Measurements from ENCODE around the gene PI4KA.

PI4KA gene

GRCh38 chr22:20786048-20786447 is 72.6 kb downstream of the PI4KA start:
- TF ChIP-seq CTCF (IDR thresholded peaks at IDR 0.05) = no peak
- TF ChIP-seq ZFX (IDR thresholded peaks at IDR 0.05; ENCODE audit: borderline replicate concordance) = no peak
- H3K27ac ChIP-seq = no peak overlapping the region

- no peak overlapping the region for H3K27ac ChIP-seq
- TF ChIP-seq ZFX (IDR thresholded peaks at IDR 0.05; ENCODE audit: borderline replicate concordance) (no peak), CTCF (IDR thresholded peaks at IDR 0.05) (no peak)
Observed at GRCh38 chr22:20785415-20785814, 73.2 kb downstream of the PI4KA start.

GRCh38 chr22:20783844-20784723 is 74.5 kb downstream of the PI4KA start:
- H3K27ac ChIP-seq = no peak overlapping the region
- TF ChIP-seq ZFX (IDR thresholded peaks at IDR 0.05; ENCODE audit: borderline replicate concordance) (no peak), CTCF (IDR thresholded peaks at IDR 0.05) (peak; percentile 88)

GRCh38 chr22:20783300-20783673 is 75.3 kb downstream of the PI4KA start:
- H3K27ac ChIP-seq = no peak overlapping the region
- no peak for TF ChIP-seq CTCF (IDR thresholded peaks at IDR 0.05)
- TF ChIP-seq ZFX (IDR thresholded peaks at IDR 0.05; ENCODE audit: borderline replicate concordance) = no peak

GRCh38 chr22:20782596-20783299 is 75.9 kb downstream of the PI4KA start:
- no peak overlapping the region for H3K27ac ChIP-seq
- no peak for TF ChIP-seq ZFX (IDR thresholded peaks at IDR 0.05; ENCODE audit: borderline replicate concordance)
- TF ChIP-seq CTCF (IDR thresholded peaks at IDR 0.05) = no peak

- TF ChIP-seq CTCF (IDR thresholded peaks at IDR 0.05) (no peak), ZFX (IDR thresholded peaks at IDR 0.05; ENCODE audit: borderline replicate concordance) (no peak)
- no peak overlapping the region for H3K27ac ChIP-seq
Observed at GRCh38 chr22:20782083-20782482, 76.5 kb downstream of the PI4KA start.
